Suprapubic skin (tissue), 4 donors: ENCODE measurements around the gene TEX54. TPM values are rescaled to one million over a fixed set of nuclear protein-coding genes. Genes with fewer than 3 reads are reported as not detected.

Experiments used
- DNase-seq, 2 donors: peaks; one replicate each; pipeline ENCODE4 v3.0.0-alpha.2; 2019; ENCODE audit warnings: low spot score in 2 of 2
- H3K27ac ChIP-seq: fragments of 200-600 bp; sonication (generic); one replicate; pipeline ENCODE4 v1.5.1; 2019
- H3K27me3 ChIP-seq: fragments of 200-600 bp; sonication (generic); one replicate; pipeline ENCODE4 v1.5.1; 2019
- H3K36me3 ChIP-seq: fragments of 200-600 bp; sonication (generic); one replicate; pipeline ENCODE4 v1.5.1; 2019
- H3K4me1 ChIP-seq: fragments of 200-600 bp; sonication (generic); one replicate; pipeline ENCODE4 v1.5.1; 2019
- H3K4me3 ChIP-seq: fragments of 200-600 bp; sonication (generic); one replicate; pipeline ENCODE4 v1.5.1; 2019; ENCODE audit warnings: mild to moderate bottlenecking
- H3K9me3 ChIP-seq: fragments of 200-600 bp; sonication (generic); one replicate; pipeline ENCODE4 v1.5.1; 2019
- EP300 ChIP-seq: sonication (generic); formaldehyde crosslinking; IDR thresholded peaks from one replicate; pipeline ENCODE4 v1.6.1; 2017; ENCODE audit warnings: antibody characterized with exemption
- POLR2A ChIP-seq, 2 donors: fragments of 450-650 bp; IDR thresholded peaks; one replicate each; pipeline ENCODE4 v1.6.1; 2017; ENCODE audit warnings: antibody characterized with exemption in 2 of 2, mild to moderate bottlenecking in 2 of 2, moderate library complexity in 2 of 2
- POLR2AphosphoS5 ChIP-seq, 3 donors: sonication (generic); formaldehyde crosslinking; IDR thresholded peaks; one replicate each; pipeline ENCODE4 v1.6.1; 2017; ENCODE audit warnings: antibody characterized with exemption in 3 of 3
- WGBS: methylation state at CpG from one replicate; pipeline ENCODE4 v1.1.5; 2018; 5-methylcytosine and 5-hydroxymethylcytosine counted together
- total RNA-seq, 4 donors: library from RNA; depleted of rRNA; stranded (reverse); fragments of >200 nt; gene quantifications; one replicate each; pipeline ENCODE4 v1.1.0, GENCODE V29; 2016
- TF ChIP-seq, protein P1 (sequence below), 2 donors: fragments of 200-600 bp in 1 of 2; fragments of 450-650 bp in 1 of 2; sonication (generic) in 1 of 2; IDR thresholded peaks; one replicate each; pipeline ENCODE4 v1.5.1; 2016 to 2019; ENCODE audit warnings: antibody characterized with exemption in 2 of 2, mild to moderate bottlenecking in 1 of 2, moderate library complexity in 1 of 2

Gene TEX54
- total RNA-seq, 4 donors from 2014 or later = not detected

DNA sequence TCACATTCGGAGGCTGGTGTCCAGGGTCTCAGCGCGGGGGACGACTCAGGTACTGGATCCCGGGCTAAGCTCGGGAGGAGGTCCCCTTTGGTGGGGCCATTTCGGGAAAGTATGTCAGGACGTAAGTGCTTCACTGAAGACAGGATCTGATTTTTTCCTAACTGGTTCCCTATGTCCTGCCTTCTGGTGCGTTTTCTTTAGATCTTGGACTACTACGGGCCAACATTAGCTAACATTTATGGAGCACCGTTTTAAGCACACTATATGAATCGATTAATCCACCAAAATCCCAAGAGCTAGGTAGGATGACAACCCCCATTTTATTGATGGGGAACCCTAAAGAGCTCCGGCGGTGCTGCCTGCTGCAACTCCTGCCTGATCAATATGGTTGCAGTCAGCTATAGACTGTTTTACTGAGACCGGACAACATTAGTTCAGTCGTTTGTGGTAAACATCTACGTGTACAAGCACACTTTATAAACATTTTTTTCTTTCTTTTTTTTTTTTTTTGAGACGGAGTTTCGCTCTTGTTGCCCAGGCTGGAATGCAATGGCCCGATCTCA, 23.8 kb upstream of the TEX54 start:
- Histone ChIP-seq H3K27me3 (no peaks in the 10 kb centered on the region), H3K27ac (peak overlapping the region; percentile 85), H3K36me3 (peaks cover 26% of the 10 kb centered on the region), H3K4me1 (peaks cover 47% of the 10 kb centered on the region), H3K9me3 (no peaks in the 10 kb centered on the region), H3K4me3 (peak overlapping the region; percentile 88)
- WGBS = 10% methylated on average over 20 of the region's 20 CpGs
- TF ChIP-seq, protein P1, sequence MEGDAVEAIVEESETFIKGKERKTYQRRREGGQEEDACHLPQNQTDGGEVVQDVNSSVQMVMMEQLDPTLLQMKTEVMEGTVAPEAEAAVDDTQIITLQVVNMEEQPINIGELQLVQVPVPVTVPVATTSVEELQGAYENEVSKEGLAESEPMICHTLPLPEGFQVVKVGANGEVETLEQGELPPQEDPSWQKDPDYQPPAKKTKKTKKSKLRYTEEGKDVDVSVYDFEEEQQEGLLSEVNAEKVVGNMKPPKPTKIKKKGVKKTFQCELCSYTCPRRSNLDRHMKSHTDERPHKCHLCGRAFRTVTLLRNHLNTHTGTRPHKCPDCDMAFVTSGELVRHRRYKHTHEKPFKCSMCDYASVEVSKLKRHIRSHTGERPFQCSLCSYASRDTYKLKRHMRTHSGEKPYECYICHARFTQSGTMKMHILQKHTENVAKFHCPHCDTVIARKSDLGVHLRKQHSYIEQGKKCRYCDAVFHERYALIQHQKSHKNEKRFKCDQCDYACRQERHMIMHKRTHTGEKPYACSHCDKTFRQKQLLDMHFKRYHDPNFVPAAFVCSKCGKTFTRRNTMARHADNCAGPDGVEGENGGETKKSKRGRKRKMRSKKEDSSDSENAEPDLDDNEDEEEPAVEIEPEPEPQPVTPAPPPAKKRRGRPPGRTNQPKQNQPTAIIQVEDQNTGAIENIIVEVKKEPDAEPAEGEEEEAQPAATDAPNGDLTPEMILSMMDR (IDR thresholded peaks at IDR 0.05) = peak in 1 of 2 donors; percentile 6
- no peak for TF ChIP-seq POLR2AphosphoS5 (IDR thresholded peaks at IDR 0.05)
- DNase-seq = no peak

DNA sequence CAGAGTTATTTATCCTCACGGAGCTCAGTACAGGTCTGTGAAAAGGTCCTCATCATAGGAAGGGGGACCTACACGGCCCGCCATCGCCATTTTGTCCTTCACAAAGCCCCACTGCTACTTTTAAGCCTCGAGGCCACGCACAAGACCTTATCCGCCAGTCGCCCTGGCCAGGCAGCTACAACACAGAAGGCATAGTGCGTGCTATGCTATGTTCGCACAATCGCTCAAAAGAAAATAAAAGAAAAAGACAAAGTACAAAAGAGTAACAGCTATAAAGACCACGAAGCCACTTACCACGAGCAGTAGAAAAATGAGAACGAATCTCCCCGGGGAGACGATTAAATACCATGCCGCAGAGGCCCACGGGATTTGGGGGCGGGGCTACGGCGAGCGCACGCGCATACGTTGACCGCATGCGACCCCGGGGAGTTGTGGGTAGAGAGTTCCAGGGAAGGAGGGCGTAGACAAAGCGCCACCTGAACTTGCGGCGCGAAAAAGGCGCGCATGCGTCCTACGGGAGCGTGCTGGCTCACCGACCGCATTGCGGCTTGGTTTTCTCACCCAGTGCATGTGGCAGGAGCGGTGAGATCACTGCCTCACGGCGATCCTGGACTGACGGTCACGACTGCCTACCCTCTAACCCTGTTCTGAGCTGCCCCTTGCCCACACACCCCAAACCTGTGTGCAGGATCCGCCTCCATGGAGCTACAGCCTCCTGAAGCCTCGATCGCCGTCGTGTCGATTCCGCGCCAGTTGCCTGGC, 23.1 kb upstream of the TEX54 start:
- peaks cover 50% of the 10 kb centered on the region for H3K4me1 ChIP-seq
- under 1% methylated on average over 44 of the region's 54 CpGs for WGBS

DNA sequence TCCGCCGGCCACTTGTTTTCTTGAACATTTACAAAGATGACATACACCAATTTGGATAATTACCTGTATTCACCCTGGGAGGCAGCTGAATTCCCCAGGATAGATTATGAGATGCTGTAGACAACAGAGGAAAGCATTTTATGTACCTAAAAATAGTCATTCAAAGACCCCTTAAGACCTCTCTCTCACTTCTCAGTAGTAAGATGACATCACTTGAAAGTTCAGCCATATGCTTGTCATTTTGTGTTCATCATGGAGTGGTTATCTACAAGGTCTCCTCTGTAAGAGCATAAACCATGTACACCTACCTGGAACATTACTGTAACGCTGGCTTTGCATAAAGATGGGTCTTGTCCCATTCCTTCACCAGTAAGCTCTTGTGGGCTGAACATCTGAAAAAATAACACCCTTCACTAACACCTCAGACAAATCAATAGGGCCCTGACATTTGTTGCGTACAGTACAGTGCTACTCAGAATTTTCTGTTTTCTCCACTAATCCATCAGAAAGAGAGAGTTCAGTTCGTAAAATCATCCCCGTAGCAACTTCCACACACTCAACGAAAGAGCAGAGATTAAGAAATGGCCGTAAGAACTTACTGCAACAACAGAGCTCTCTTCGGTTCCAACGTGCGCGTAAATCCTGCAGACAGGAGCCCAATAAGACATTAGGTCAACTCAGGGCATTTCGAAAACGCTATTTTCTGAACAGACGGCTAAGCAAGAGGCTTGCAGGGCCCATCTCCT, 22.4 kb upstream of the TEX54 start:
- WGBS = 4% methylated on average over 15 of the region's 15 CpGs
- Histone ChIP-seq H3K4me1 (peaks cover 50% of the 10 kb centered on the region), H3K4me3 (peak overlapping the region; percentile 88), H3K27ac (peak overlapping the region; percentile 85), H3K9me3 (no peaks in the 10 kb centered on the region), H3K36me3 (peaks cover 28% of the 10 kb centered on the region), H3K27me3 (no peaks in the 10 kb centered on the region)
- no peak for DNase-seq
- no peak for TF ChIP-seq EP300
- TF ChIP-seq POLR2AphosphoS5 (IDR thresholded peaks at IDR 0.05) = no peak
- TF ChIP-seq, protein P1 (IDR thresholded peaks at IDR 0.05) = no peak
- no peak for TF ChIP-seq POLR2A (IDR thresholded peaks at IDR 0.05)

More for the DNA sequence above, 23.1 kb upstream of the TEX54 start:
- DNase-seq = peak; percentile 98
- no peaks in the 10 kb centered on the region for H3K9me3 ChIP-seq
- H3K36me3 ChIP-seq = peaks cover 28% of the 10 kb centered on the region
- peak overlapping the region; percentile 88 for H3K4me3 ChIP-seq
- H3K27me3 ChIP-seq = no peaks in the 10 kb centered on the region
- TF ChIP-seq POLR2A (IDR thresholded peaks at IDR 0.05) (peak; percentile 95), EP300 (no peak), POLR2AphosphoS5 (IDR thresholded peaks at IDR 0.05) (peak; percentile 81 to 98 (median 97))
- TF ChIP-seq, protein P1 (IDR thresholded peaks at IDR 0.05) = no peak
- H3K27ac ChIP-seq = peak overlapping the region; percentile 85

DNA sequence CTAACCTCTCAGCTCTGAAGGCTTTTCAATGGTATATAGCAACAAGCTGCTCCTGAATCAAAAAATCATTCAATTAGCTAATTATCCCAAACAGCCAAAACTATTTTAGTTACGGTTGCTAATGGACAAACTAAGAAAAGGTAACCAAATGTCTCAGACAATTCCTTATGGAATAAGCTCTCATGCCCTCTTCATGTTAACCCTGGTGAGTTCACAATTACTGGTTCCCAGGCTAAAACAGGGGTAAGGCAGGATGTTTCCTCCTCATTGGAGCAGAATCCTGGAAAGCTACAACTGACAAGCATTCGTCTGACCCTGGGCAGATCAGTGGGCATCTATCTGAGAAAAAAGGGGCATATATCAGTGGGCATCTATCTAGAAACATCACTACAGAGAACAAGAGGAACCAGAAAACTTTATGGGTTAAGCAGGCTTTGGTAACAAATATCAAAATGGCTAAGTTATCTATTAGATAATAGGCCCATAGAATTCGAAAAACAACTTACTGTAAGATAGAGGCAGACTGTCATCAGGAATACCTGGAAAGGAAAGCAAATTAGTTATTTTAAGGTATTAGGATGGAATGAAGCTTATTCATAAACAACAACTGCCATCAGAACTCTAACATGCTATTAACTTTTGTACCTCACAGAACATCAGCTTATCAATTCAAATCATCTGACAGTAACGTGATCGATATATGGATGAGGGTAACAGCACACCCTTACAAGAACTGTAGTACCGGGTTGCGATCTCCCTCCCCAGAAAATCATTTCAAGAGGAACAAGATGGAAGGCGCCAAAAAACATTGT, 21.6 kb upstream of the TEX54 start:
- Histone ChIP-seq H3K27me3 (no peaks in the 10 kb centered on the region), H3K9me3 (no peaks in the 10 kb centered on the region), H3K27ac (peak overlapping the region; percentile 85), H3K4me3 (peak overlapping the region; percentile 88), H3K36me3 (peaks cover 28% of the 10 kb centered on the region), H3K4me1 (peaks cover 50% of the 10 kb centered on the region)
- no peak for DNase-seq
- TF ChIP-seq, protein P1 (IDR thresholded peaks at IDR 0.05) = no peak
- TF ChIP-seq POLR2AphosphoS5 (IDR thresholded peaks at IDR 0.05) (no peak), POLR2A (IDR thresholded peaks at IDR 0.05) (no peak)
- WGBS = 15% methylated on average over 8 of the region's 8 CpGs
